Suprapubic skin (tissue), 4 donors: Measurements from ENCODE around the gene AKAP14. TPM values are rescaled to one million over a fixed set of nuclear protein-coding genes. Genes with fewer than 3 reads are reported as not detected.
A peak's percentile ranks its signal among the peaks of the same experiment; 100 is the strongest.

Experiments used
- DNase-seq, 2 donors: peaks; one replicate each; pipeline ENCODE4 v3.0.0-alpha.2; 2019; ENCODE audit warnings: low spot score in 2 of 2
- H3K27ac ChIP-seq: fragments of 200-600 bp; sonication (generic); one replicate; pipeline ENCODE4 v1.5.1; 2019
- H3K27me3 ChIP-seq: fragments of 200-600 bp; sonication (generic); one replicate; pipeline ENCODE4 v1.5.1; 2019
- H3K36me3 ChIP-seq: fragments of 200-600 bp; sonication (generic); one replicate; pipeline ENCODE4 v1.5.1; 2019
- H3K4me1 ChIP-seq: fragments of 200-600 bp; sonication (generic); one replicate; pipeline ENCODE4 v1.5.1; 2019
- H3K4me3 ChIP-seq: fragments of 200-600 bp; sonication (generic); one replicate; pipeline ENCODE4 v1.5.1; 2019; ENCODE audit warnings: mild to moderate bottlenecking
- H3K9me3 ChIP-seq: fragments of 200-600 bp; sonication (generic); one replicate; pipeline ENCODE4 v1.5.1; 2019
- CTCF ChIP-seq, 2 donors: fragments of 200-600 bp in 1 of 2; fragments of 450-650 bp in 1 of 2; sonication (generic) in 1 of 2; IDR thresholded peaks; one replicate each; pipeline ENCODE4 v1.5.1; 2016 to 2019; ENCODE audit warnings: antibody characterized with exemption in 2 of 2, mild to moderate bottlenecking in 1 of 2, moderate library complexity in 1 of 2
- EP300 ChIP-seq: sonication (generic); formaldehyde crosslinking; IDR thresholded peaks from one replicate; pipeline ENCODE4 v1.6.1; 2017; ENCODE audit warnings: antibody characterized with exemption
- POLR2A ChIP-seq, 2 donors: fragments of 450-650 bp; IDR thresholded peaks; one replicate each; pipeline ENCODE4 v1.6.1; 2017; ENCODE audit warnings: antibody characterized with exemption in 2 of 2, mild to moderate bottlenecking in 2 of 2, moderate library complexity in 2 of 2
- POLR2AphosphoS5 ChIP-seq, 3 donors: sonication (generic); formaldehyde crosslinking; IDR thresholded peaks; one replicate each; pipeline ENCODE4 v1.6.1; 2017; ENCODE audit warnings: antibody characterized with exemption in 3 of 3
- WGBS: methylation state at CpG from one replicate; pipeline ENCODE4 v1.1.5; 2018; 5-methylcytosine and 5-hydroxymethylcytosine counted together
- total RNA-seq, 4 donors: library from RNA; depleted of rRNA; stranded (reverse); fragments of >200 nt; gene quantifications; one replicate each; pipeline ENCODE4 v1.1.0, GENCODE V29; 2016

The AKAP14 gene
- total RNA-seq, 4 donors from 2014 or later = not detected

- TF ChIP-seq CTCF (IDR thresholded peaks at IDR 0.05) (no peak), POLR2A (IDR thresholded peaks at IDR 0.05) (peak; percentile 12 to 59), POLR2AphosphoS5 (IDR thresholded peaks at IDR 0.05) (peak in 2 of 3 donors; percentile 41 to 51), EP300 (no peak)
- no peaks in the 10 kb centered on the region for H3K27me3 ChIP-seq
- peak within 1 kb of the TSS; percentile 61 for H3K4me3 ChIP-seq
- H3K27ac ChIP-seq = peak within 1 kb of the TSS; percentile 95
- peaks cover 3% of the 10 kb centered on the region for H3K36me3 ChIP-seq
- no peaks in the 10 kb centered on the region for H3K9me3 ChIP-seq
- peaks cover 7% of the 10 kb centered on the region for H3K4me1 ChIP-seq
- WGBS = 52% methylated on average over 47 of the region's 62 CpGs
- peak; percentile 86 to 87 for DNase-seq
Measured at GRCh38 chrX:119871599-119872395, 23.9 kb upstream of the AKAP14 start, which contains the start of the genes NDUFA1 and RNF113A. Gene NDUFA1 (plus strand): TSS chrX:119871832. CDS start chrX:119871912, 80 bp downstream. Gene RNF113A (minus strand): TSS chrX:119871733. CDS start chrX:119871613, 120 bp downstream.

GRCh38 chrX:119878740-119879139 lies 17.0 kb upstream of the AKAP14 start:
- Histone ChIP-seq H3K4me3 (no peak overlapping the region), H3K27me3 (no peaks in the 10 kb centered on the region), H3K27ac (no peak overlapping the region), H3K4me1 (no peaks in the 10 kb centered on the region), H3K9me3 (no peaks in the 10 kb centered on the region), H3K36me3 (peaks cover 16% of the 10 kb centered on the region)
- no peak for DNase-seq
- WGBS = 61% methylated on average over 2 of the region's 2 CpGs
- TF ChIP-seq POLR2AphosphoS5 (IDR thresholded peaks at IDR 0.05) = no peak
- TF ChIP-seq POLR2A (IDR thresholded peaks at IDR 0.05) = no peak
- TF ChIP-seq EP300 = no peak
- no peak for TF ChIP-seq CTCF (IDR thresholded peaks at IDR 0.05)

- no peak overlapping the region for H3K4me3 ChIP-seq
- no peak for DNase-seq
- peaks cover 16% of the 10 kb centered on the region for H3K36me3 ChIP-seq
- H3K27ac ChIP-seq = no peak overlapping the region
- H3K4me1 ChIP-seq = no peaks in the 10 kb centered on the region
- WGBS = 80% methylated on average over 5 of the region's 5 CpGs
- TF ChIP-seq EP300 = no peak
- TF ChIP-seq POLR2A (IDR thresholded peaks at IDR 0.05) = no peak
- TF ChIP-seq CTCF (IDR thresholded peaks at IDR 0.05) = no peak
- TF ChIP-seq POLR2AphosphoS5 (IDR thresholded peaks at IDR 0.05) = no peak
- H3K9me3 ChIP-seq = no peaks in the 10 kb centered on the region
- H3K27me3 ChIP-seq = no peaks in the 10 kb centered on the region
Measured at GRCh38 chrX:119880076-119880475, 15.6 kb upstream of the AKAP14 start.

GRCh38 chrX:119880552-119881437 lies 14.9 kb upstream of the AKAP14 start:
- Histone ChIP-seq H3K36me3 (peaks cover 16% of the 10 kb centered on the region), H3K27me3 (no peaks in the 10 kb centered on the region), H3K27ac (no peak overlapping the region), H3K4me1 (no peaks in the 10 kb centered on the region), H3K9me3 (no peaks in the 10 kb centered on the region), H3K4me3 (no peak overlapping the region)
- no peak for DNase-seq
- TF ChIP-seq POLR2A (IDR thresholded peaks at IDR 0.05) (no peak), EP300 (no peak), CTCF (IDR thresholded peaks at IDR 0.05) (peak in 1 of 2 donors; percentile 53)
- WGBS = 65% methylated on average over 11 of the region's 11 CpGs
